Measurements from ENCODE around the gene CLNK. TPM values are rescaled to one million over a fixed set of nuclear protein-coding genes. Genes with fewer than 3 reads are reported as not detected.
"Not testable (repeated sequence)": the region's sequence is repeated elsewhere in the genome, so short reads cannot be mapped to it uniquely, and the experiment has no call there.

CLNK gene
- total RNA-seq, 1 donor from 2014 or later: not detected

DNA sequence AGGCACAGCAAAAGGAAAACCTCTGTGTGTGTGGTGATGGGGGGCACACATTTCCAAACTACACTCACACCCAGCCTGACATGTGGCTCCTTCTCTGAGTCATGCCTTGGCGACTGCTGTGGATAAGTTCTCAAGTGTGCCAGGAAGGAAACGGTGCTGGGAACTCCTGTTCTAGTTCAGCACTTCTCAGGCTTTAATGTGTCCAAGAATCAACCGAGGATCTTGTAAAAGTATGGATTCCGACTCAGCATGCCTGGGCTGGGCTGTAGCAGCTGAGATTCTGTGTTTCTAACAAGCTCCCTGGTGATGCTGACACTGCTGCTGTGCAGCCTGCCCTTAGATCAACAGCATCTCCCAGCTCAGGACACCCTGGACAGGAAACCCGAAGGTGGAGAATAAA lies 20.2 kb downstream of the CLNK start:
- peak in 1 of 2 donors; percentile 99 for DNase-seq (ENCODE audit: low read depth in 2 of 2)

DNA sequence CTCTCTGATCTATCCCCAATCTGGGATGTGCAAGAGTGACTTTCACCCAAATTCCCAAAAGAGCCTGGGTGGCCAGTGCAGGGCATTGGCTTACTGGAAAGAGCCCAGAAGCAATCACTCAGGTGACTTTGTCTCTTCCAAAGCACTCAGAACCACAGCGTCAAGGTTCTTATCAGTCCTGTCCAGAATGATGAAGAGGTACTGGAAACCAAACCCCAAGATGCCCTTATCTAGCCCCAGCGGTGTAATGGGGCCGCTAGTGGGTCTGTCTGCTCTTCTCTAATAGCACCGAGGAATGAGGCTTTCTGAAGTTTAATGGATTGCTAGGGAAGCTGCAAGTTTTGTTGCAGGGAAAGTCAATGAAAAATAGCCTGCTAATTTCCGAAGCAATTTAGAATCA lies 21.6 kb downstream of the CLNK start:
- DNase-seq (ENCODE audit: low read depth in 2 of 2): no peak

DNA sequence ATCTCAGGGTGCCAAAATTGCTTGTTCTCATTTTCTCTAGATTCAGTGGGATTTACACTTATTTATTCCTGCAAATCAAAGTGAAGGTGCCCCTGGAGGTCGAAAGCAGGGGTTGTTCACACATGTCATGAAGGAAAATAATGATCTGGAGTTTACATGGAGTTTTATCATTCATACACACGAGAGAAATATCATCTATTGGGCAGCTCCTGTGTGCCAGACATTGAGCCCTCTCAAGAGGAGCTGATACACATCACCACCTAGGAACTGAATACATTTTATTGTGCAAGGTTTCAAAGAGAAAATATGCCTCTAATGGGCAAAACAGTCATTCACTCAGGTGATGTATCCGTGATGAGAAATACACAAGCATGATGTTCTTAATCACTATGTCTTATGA lies 23.5 kb downstream of the CLNK start:
- no peak for DNase-seq (ENCODE audit: low read depth in 2 of 2)

DNA sequence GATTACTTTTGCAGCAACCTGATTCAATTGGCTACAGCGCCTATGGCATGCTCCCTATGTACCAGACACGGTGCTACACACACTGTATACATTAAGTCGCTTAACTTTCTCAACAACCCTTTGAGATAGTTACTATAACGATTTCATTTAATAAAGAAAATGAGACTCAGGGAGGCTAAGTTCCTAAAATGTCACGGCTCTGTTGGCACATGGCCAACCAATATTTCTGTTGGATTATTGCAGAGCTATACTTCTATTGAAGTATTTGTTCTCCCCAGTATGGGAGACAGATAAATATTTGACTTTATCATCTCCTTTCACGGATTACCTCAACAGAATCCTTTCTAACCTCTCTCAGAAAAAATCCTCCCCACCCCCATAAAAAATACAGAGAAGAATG lies 25.3 kb downstream of the CLNK start:
- no peak for DNase-seq (ENCODE audit: low read depth in 2 of 2)

DNA sequence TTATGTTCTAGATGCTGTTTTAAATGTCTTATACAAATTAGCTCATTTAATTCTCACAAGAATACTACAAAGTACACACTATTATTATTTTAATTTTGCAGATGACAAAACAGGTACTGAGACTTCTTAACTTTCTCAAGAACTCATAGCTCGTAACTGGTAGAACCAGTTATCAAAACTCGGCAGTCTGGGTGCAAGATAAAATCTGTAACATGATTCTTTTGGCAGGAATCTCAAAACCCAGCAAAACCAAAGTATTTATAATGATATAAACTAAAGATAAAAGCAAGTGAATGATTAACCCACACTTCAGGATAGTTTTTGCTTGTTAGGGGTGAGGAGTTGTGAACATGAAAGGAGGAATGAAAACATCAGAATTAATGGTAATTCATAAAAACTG lies 27.6 kb downstream of the CLNK start:
- peak in 1 of 2 donors; percentile 19 for DNase-seq (ENCODE audit: low read depth in 2 of 2)

DNA sequence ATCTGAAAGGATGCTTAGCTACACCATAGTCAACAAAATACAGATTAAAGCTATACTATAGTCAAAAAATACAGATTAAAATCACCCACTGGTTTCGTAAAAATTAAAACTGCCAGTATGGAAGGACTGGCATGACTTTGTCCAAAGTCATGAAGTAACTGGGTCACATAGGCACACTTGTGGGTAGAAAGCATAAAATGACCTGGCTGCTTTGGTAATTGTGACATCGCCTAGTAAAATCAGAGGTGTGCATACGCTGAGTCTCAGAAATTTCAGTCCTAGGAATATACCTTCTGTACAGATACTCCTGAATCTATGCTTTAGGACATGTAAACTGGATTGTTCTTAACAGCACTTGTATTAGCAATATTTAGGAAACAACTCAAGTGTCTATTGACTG lies 28.1 kb downstream of the CLNK start:
- no peak for DNase-seq (ENCODE audit: low read depth in 2 of 2)

DNA sequence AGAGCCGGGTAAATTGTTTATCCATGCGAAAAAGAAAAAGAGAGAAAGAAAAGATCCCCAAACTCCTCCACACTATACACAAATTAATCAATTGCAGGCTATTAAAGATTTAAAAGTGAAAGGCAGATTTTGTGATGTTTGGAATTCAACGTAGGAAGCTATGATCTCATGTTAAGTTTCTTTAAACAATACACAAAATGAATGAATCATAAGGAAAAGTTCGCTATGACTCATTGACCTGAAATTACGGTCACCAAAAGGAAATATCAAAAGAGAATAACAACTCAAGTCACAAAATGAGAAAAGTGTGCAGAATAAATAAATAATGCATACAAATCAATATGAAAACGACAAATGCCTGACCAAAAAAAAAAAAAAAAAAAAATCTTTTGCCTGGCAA lies 28.6 kb downstream of the CLNK start:
- peak; percentile 47 to 91 for DNase-seq (ENCODE audit: low read depth in 2 of 2)

DNA sequence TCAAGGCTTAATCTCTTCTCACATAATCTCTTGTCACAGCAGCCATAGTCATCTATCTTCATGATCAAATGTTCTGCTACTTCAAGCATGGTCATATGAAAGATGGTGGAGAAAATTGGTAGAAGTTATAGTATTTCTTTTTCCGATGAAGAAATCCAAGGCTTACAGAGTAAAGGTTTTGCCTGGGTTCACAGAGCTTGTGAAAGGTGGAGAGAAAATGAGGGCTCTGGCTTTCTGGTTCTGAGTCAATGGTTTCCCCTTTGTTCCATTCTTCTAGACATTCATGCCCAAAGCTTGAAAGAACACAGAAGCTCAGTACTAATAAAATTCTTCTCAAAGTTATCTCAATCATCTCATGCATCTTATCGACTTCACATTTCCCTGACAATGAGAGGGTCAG lies 36.1 kb downstream of the CLNK start:
- no peak for DNase-seq (ENCODE audit: low read depth in 2 of 2)

DNA sequence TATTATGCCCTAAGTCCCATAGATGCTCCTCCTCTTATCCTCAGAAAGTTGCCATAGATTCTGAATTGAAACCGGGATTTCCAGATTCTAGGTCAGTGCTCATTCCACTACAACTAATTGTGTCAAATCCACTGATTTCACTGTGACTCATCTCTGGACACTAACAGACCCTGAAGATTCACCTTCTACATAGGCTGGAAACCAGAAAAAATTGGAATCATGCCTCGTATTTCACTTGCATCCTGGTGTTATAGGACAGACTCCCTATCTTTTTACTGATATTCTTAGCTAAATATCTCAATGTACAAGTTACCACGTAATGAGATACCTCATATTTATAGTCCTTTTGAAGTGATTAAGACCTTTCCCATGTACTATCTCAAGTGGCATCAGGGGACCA lies 36.7 kb downstream of the CLNK start:
- no peak for DNase-seq (ENCODE audit: low read depth in 2 of 2)

DNA sequence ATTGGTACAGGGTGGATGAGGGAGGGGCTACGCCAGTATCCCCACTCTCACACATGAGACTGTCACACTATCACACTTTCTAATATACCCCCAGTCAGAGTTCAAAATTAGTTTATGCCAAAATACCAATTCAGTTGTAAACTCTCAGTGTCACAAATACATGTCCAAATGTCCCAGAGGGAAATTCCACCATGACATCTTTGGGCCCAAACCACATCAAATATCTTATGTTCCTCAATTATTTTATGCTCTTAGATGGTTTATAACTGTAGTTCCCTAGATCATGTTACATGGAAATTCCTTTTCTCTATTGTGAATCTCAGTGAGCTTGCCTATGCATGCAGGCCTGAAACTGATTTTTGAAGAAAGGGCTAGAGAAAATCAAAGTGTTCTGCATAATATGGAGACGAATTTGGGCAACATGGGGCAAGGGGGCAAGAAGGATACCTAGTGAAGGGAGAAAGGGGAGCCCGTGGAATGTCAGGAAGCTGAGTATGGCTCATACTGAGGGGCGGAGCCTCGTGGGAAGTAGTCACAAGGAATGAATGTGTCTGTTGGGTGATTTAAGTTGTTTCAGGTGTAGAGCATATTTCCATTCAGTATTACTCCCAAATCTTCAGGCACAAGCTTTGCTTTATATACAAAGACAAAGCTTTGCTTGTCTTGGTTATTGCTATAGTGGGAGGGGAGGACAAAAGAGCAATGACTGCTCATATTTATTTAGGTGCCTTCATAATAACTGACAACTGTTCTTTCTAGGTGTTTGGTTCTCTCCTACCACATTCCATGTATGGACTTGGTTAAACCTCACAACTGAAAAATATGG lies 40.8 kb downstream of the CLNK start:
- peak in 1 of 2 donors; percentile 10 for DNase-seq (ENCODE audit: low read depth in 2 of 2)

DNA sequence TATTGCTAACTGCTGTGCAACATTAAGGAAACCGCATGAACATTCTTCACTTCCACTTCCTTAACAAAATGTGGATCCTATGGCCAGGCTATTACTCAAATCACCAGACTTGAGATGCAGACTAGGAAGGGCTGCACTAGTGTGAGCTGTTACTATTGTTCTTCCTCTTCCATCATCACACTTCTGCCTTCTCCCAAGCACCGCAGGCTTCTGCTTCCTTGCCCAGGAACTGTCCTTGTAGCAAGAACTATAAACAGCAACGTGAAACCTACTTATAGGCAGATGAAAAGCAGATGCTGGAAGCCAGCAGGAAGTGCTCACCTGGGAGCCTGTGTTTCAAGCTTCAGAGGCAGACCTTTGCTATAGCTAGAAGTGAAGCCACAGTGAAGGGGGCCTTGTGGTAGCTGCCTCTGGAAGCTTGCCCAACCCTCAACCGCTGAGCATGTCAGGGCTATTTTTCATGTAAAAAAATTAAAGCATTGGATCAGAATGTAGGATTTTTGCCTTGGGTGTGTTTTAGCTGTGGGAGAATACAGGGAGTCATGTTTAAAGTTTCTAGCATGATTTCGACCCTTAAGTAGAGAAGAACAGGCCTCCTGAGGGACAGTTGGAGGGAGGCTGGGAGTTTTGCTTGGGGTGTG lies 43.9 kb downstream of the CLNK start:
- DNase-seq (ENCODE audit: low read depth in 2 of 2): peak in 1 of 2 donors; percentile 5

DNA sequence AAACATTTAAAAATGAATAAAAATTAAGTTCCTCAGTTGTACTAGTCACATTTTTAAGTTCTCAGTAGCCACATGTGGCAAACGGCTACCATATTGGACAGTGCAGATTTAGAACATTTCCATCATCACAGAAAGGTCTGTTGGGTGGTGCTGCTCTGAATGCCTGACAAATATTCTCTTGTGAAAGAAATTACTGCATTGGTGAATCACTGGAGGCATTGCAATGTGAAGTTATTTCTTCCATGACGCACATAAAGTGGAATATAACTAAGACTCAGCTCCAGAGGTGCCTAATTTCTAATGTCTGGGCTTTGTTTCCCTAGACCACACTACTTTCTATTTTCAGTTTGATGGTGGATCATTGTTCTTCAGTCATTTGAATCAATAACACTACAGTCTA lies 44.9 kb downstream of the CLNK start:
- DNase-seq (ENCODE audit: low read depth in 2 of 2): no peak

DNA sequence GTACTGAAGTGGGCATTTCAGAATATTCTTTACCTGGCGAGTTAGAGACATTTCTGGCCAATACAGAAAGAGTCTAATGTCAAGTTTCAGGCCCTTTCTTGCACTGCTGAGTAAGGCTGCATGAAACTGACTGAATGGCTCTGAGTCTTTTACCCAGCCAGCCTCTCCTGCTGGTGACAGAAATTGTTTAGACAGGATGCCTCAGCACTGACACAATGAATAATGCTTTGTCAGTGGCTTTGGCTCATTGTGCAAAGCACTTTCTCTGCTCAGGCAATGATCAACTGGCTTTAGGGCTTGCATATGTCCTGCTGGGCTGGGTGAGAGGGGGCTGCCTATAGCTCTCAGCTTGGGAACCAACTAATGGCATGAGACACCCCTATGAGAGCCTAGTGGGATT lies 45.5 kb downstream of the CLNK start:
- no peak for DNase-seq (ENCODE audit: low read depth in 2 of 2)

DNA sequence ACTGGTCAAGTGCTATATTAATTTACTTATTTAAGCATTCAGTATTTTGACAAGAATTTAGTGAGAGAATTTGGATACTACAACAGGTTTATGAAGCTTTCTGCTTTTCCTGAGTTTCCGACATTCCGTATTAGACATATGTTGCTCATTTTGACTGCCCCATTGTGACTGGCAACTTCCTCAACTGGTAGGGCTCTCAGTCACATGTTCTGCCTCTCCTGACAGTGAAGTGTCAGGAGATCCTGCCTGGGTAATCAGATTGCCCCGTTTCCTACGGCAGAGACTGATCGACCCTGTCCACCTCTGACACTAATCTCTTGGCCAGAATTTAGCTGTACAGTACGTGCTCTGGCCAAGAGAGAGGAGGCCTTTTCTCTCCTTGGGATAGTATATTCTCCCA lies 49.5 kb downstream of the CLNK start:
- peak in 1 of 2 donors; percentile 7 for DNase-seq (ENCODE audit: low read depth in 2 of 2)

DNA sequence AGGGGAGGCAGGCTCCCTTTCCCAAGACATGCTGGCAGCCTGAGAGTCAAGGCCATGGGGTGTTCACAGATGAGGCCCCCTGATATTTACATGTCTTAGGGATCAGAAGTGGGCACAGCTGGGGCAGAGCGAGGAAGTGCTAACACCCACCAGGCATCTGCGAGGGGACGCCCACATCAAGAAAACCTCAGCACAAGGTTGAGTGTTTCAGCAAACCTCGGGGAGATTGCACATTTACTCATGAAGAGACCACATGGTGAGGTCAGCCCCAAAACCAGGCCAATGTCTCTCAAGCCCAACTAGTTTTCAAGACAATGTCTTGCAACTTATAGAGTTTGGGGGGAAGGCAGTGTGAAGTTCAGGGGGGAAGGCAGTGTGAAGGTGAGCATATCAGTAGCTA lies 55.2 kb downstream of the CLNK start:
- DNase-seq (ENCODE audit: low read depth in 2 of 2): no peak

DNA sequence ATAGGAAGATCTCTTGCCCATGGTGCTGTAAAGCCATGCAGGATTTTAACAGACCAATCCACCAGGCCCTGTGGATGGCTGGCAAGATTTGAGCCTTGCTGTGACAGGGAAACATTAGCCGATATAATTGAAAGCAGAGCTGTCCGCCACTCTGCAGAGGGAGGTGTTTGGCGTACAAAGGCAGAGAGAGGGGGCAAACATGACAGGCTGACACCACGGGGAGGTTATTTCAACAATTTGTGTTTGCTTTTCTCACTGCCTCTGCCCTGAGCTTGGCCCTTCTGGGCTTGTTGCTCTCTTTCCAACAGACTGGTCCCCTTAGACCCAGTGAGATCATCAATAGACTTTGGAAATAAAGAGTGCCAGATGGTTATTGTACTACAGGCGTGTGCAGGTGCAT lies 59.4 kb downstream of the CLNK start:
- no peak for DNase-seq (ENCODE audit: low read depth in 2 of 2)

DNA sequence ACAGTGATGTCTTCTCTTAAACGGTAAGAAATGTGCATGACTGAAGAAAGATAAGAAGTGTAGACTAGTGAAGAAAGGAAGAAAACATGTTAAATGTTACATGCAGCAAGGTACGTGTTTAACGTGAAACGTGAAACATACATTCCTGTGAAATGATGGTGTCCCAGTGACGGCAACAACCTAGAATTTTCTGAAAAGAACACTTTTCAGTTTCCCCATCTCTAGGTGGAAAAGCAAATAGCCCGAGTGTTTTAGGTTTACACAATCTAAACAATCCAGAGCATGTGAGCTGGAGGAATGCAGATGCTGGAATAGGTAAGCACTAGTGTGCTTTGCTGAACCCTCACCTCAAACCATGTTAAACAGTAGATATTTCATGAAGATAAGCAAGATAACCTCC lies 60.7 kb downstream of the CLNK start:
- no peak for DNase-seq (ENCODE audit: low read depth in 2 of 2)

DNA sequence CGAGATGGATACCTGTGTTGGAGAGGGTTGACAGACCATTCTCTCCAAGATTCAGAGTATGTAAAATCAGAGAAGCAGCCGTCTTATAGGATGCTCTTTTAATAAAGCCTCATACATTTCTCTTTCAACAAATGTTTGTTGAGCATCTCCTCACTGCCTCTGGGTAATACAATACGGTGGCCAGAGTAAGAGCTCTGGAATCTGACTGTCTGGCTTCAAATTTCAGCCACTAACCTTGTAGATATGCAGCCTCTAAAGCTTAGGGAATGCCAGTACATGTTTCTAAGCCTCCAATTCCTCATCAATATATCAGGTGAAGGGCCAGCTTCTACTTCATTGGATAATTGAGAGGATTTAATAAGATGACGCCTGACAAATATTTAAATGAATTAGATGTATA lies 61.3 kb downstream of the CLNK start:
- no peak for DNase-seq (ENCODE audit: low read depth in 2 of 2)

DNA sequence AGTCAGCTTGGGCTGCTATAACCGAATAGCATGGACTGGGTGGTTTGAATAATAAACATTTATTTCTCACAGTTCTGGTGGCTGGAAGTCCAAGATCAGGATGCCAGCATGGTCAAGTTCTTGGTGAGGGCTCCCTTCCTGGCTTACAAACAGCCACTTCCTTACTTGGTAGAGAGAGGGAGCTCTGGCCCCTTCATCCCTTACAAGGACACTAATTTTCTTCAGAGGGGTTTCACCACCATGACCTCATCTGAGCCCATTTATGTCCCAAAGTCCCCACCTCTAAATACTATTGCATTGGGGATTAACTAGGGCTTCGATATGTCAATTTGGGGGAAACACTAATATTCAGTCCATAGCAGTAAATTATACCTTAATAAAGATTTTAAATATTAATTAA lies 61.8 kb downstream of the CLNK start:
- DNase-seq (ENCODE audit: low read depth in 2 of 2): peak in 1 of 2 donors; percentile 56

DNA sequence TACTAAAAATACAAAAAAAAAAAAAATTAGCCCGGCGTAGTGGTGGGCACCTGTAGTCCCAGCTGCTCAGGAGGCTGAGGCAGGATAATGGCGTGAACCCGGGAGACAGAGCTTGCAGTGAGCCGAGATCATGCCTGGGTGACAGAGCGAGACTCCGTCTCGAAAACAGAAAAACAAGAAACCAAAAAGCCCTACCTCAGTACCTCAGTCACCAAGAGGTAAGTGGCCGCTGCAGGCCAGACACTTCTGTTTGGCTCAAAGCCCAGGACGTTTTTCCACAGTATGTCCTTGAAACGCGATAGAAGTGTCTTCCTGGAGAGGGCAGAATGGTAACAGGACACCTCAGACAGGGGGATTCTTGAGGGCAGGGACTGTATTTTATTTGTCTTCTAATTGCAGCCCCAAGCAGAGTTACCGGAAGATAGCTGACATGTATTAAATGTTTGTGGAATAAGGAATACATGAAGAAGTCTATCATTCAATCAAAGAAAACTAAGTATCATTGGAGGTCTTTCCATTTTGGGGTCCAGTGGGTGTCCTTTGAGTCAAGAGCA lies 63.6 kb downstream of the CLNK start:
- no peak for DNase-seq (ENCODE audit: low read depth in 2 of 2)

DNA sequence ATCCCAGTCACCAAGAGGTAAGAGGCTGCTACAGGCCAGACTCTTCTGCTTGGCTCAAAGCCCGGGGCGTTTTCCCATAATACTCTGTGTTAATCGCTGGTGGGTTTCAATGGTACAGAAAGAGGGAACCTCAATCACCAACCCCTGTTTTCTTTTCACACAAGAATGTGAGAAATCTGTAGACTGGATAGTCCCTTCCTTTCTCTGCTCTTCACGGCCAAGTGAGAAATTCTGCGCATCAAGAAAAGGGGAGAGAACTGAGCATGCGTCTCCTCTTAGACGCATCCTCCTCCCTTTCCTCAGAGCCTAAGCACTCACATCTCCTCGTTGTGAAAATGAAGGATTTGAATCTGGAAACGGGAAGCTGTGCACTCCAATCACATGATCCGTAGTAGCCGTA lies 64.7 kb downstream of the CLNK start:
- DNase-seq (ENCODE audit: low read depth in 2 of 2): no peak

DNA sequence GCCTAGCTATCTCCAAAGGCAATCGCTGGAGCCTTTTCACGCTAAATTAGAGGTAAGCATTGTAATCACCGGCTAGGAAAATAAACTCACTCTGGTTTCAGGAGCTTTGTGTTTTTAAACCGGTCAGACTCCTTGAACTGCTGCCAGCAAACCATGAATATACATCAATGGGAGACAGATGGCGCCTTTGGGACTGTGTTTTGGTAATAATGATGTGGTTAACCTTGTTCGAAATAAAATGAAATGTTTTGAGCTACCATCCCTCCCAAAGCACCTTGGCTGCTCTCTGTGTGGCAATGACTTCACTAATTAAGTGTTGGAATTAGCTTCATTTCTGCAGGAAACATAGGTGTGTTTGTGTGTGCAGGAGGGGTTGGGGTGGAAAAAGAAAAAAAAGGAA lies 65.3 kb downstream of the CLNK start:
- peak; percentile 52 to 72 for DNase-seq (ENCODE audit: low read depth in 2 of 2)

DNA sequence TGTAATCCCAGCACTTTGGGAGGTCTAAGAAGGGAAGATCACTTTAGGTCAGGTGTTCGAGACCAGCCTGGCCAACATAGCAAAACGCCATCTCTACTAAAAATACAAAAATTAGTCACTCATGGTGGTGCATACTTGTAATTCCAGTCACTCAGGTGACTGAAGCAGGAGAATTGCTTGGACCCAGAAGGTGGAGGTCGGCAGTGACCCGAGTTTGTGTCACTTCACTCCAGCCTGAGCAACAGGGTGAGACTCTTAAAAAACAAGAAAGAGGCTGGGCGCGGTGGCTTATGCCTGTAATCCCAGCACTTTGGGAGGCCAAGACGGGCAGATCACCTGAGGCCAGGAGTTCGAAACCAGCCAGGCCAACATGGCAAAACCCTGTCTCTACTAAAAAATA lies 69.6 kb downstream of the CLNK start:
- not testable (repeated sequence) for DNase-seq (ENCODE audit: low read depth in 2 of 2)

Data from lung microvascular endothelial cell (primary cell).